GM10266 (cell line): ENCODE data around the gene SPNS3.

Experiments
- DNase-seq: peaks from one replicate; pipeline ENCODE4 v3.0.0; 2012; ENCODE audit errors: extremely low spot score
- TF ChIP-seq, protein P1 (sequence below): IDR thresholded peaks from 2 replicates; pipeline ENCODE4 v1.5.1; 2012; ENCODE audit warnings: mild to moderate bottlenecking, low read depth; ENCODE audit not compliant: control insufficient read depth, insufficient read depth; ENCODE audit errors: missing control alignments

The SPNS3 gene

DNA sequence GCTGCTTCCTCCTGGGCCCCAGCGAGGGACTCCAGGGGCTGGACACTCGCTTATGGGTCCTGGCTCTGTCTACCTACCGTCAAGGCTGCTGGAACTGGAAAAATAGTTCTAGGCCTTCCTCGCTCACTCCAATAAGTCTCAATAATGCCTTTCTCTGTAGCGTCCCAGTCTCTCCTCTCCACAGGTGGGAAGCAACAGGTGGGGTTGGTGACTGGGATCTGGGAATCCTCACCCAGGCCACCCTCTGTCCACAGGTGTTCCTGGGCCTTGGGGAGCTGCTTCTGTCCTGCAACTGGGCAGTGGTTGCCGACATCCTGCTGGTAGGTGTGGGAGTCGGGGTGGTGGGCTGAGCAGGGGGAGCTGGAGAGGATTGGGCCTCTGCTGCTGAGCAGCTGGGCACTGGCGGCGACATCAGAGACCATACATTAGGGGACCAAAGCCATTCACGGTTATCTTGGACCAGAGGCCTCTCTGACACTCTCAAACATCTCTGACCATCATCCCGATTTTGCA, 44.6 kb downstream of the SPNS3 start:
- TF ChIP-seq, protein P1, sequence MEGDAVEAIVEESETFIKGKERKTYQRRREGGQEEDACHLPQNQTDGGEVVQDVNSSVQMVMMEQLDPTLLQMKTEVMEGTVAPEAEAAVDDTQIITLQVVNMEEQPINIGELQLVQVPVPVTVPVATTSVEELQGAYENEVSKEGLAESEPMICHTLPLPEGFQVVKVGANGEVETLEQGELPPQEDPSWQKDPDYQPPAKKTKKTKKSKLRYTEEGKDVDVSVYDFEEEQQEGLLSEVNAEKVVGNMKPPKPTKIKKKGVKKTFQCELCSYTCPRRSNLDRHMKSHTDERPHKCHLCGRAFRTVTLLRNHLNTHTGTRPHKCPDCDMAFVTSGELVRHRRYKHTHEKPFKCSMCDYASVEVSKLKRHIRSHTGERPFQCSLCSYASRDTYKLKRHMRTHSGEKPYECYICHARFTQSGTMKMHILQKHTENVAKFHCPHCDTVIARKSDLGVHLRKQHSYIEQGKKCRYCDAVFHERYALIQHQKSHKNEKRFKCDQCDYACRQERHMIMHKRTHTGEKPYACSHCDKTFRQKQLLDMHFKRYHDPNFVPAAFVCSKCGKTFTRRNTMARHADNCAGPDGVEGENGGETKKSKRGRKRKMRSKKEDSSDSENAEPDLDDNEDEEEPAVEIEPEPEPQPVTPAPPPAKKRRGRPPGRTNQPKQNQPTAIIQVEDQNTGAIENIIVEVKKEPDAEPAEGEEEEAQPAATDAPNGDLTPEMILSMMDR = no peak
- DNase-seq = no peak

DNA sequence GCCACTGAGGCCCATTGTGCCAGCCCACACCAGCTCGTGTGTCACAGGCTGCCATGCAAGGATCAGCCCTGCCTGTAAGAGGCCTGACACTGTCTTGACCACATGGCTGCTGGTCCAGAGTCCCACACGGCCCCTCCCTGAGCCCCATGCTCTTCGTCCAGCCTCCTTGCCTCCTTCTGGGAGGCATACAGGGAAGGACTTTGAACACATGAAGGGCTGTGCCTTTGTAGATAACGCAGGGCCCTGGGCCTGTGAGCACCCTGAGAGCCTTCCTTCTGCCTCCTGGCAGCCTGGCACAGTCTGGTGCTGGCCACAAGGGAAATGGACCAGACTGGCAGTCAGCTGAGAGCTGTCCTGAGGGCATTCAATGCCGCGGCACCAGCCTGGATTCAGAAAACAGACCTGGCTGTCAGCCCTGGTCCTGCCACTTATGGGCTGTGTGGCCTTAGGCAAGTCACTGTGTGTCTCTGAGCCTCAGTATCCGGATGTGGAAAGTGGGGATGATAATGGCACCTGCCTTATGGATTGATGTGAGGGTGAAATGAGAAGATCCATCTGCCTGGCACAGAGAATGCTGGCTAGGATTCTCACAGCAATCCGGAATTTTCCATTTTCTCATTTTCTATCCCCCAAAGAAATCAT, 45.7 kb downstream of the SPNS3 start:
- DNase-seq = no peak
- TF ChIP-seq, protein P1 = no peak

DNA sequence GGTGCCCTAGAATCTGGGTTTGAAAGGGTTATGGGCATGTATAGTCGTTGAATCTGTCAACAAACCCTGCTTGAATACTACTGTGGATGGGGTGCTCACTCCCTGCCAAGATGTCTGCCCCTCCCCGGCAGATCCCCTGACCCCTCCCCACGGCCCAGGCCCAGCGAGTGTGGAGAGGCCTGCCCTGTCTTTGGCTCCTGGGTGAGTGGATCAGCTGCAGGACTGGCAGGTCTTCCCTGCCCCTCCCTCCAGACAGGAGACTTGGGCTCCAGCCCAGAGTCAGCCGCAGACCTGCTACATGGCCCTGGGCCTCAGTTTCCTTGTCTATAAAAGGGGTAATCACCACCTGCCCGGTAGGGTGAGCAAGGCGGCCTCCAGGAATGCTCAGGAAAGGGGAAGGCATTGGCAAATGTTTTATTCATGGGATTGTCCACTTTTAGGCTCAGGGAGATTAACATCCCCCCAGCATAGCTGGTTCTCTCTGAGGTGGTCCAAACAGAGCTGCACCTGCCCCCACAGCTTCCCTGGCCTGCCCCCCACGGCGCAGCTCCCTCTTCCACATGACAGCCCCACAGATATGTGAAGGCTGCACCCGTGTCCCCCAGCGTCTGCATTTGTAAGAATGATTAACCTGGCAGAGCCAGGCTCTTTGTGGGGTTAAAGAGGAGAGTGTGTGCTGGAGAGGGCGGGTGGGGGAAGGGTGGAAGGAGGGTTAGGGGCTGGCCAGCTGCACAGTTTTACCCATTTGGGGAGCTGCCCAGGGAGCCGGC, 46.4 kb downstream of the SPNS3 start:
- no peak for DNase-seq
- TF ChIP-seq, protein P1 = no peak

DNA sequence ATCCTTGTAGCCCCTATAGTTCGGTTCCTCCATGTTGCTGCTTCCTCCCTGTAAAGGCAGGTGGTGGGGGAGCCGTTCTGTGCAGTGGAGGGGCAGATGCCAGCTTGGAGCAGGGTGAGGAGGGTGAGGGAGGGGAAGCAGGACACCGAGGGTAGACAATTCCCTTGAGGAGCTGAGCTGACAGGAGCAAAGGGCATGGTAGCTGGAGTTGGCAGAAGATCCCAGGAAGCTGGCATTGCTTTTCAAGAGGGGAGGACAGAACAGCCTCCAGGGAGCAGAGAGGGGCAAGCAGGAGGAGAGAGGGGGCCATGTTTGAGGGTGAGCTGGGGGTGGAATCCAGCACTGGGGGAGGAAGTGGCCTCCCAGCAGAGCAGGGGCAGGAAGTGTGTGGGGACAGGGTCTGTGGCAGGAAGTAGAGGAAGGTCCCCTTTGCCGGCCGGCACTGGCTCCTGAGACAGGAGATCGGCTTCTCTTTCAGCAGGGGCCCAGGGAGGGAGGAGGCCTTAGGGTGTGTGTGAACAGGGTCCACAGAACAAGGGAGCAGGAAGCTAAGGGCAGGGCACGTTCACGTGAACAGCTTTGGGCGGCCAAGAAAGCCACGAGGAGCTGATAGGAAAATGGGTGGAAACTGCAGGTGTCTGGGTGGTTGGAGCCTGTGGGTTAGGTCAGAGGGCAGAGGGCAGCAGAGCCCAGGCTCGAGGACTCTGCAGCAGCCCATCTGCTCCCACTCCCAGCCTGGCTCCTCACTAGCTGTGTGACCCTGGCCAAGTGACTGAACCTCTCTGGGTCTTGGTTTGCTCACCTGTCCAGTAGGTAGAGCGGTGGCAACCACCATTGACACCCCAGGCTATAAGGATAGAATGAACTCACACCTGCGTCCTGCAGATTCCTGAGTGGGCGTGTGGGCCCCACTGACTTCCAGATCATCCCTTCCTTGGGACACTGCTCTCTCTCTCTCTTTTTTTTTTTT, 47.5 kb downstream of the SPNS3 start:
- TF ChIP-seq, protein P1 = no peak
- DNase-seq = peak; percentile 59

DNA sequence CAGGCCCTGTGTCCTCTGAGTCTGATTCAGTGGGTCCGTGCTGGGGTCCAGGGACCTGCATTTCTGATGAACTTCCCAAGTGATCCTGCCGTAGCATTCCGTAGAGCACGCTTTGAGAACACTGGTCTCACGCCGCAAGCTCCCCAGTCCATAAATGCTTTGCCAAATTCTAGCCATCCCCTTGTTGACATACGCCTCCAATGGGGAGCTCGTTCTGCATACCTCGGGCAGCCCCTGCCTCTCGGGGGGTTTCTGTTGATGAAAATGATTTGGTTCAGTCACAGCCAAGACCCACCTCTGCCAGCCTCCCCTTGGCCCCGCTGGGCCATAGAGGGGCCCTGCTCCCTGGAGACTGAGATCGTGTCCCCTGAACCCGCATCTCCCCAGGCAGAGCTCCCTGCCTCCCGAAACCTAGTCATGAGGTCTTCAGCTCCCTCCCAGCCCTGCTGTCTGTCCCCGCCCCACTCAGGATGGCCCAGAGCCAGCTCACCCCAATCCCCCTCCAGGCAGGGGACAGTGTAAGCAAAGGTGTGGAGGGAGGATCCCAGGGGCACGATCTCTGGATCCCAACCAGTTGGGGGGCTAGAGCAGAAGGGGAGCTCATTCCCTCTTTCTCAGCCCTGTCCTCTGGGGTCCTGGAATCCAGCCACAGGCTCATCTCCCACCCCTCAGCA, 48.7 kb downstream of the SPNS3 start:
- TF ChIP-seq, protein P1 = no peak
- DNase-seq = no peak

DNA sequence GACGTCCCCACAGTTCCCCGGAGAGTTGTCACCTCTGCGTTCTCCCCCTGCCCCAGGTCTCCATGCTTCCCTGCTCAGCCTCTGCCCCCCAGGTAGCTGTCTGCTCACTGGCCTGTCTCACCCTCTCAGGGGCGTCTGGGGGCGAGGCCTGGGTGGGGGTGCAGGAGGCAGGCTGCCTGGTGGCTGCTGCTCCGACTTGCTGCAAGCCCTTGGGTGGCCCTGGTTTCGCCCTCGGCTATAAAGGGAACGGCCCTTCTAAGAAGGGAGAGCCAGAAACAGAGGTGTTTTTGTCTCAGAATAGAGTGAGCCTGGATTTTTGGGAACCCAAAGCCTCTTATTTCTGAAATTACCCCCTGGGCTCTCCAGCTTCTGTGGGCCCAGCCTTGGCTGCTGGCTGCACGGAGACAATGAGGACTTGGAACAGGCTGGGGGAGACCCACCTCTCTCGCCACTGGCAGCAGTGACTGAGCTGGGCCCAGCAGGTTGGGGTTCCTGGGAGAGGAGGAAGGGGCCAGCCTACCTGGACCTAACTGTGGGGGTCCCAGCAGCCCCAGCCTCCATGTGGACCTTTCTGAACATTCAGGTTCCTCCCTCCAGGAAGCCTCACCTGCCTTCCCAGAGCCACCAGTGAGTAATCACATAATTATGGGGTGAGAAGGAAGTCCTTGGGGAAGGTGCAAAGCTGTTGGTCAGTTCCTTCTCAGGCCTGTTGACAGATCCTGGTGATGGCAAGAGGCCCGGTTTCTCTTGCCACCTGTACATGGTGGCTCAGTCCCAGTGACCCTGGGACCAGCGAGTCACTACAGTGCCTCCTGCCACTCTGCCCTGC, 49.5 kb downstream of the SPNS3 start:
- no peak for DNase-seq

More for the DNA sequence above, 49.5 kb downstream of the SPNS3 start:
- TF ChIP-seq, protein P1 = no peak
